HK-2 (cell line): ENCODE results near the gene SHPK.

Source experiments
- DNase-seq: peaks from one replicate; pipeline ENCODE4 v3.0.0-alpha.2; 2018; ENCODE audit not compliant: unreplicated experiment

Gene SHPK, protein sequence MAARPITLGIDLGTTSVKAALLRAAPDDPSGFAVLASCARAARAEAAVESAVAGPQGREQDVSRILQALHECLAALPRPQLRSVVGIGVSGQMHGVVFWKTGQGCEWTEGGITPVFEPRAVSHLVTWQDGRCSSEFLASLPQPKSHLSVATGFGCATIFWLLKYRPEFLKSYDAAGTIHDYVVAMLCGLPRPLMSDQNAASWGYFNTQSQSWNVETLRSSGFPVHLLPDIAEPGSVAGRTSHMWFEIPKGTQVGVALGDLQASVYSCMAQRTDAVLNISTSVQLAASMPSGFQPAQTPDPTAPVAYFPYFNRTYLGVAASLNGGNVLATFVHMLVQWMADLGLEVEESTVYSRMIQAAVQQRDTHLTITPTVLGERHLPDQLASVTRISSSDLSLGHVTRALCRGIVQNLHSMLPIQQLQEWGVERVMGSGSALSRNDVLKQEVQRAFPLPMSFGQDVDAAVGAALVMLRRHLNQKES

DNA sequence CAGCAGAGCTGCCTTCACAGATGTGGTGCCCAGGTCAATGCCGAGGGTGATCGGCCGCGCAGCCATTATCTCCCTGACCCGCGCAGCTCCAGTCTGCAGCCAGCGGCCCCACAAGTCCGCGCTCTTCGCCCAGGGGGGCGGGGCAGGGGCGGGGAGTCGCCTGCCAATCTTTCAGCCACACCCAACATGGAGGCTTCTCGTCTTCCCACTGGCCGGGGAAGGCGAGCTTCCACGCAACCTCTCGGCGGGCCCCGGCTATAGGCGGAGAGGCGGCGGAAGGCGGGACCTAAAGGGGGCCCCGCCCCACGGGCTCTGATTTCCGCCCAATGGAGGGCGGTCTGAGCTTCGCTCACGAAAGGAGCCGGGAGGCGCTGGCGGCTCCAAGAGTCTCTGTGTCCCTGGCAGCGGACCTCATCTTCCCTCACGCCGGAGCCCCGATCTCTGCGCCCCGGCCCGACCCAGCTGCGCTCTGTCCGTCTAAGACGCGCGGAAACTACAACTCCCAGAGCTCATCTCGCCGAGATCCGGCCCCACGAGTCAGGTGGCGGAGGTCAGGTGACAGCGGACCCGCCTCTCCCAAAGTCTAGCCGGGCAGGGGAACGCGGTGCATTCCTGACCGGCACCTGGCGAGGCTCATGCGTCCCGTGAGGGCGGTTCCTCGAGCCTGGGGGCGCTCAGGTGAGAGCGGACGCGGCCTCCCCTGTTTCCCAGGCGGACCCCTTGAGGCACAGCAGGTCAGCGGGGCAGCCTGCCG lies at the start of gene SHPK, which contains the start of gene CTNS:
Gene SHPK, minus strand, starts transcription at position 97 of the 754 bp plus-strand sequence. Its CDS starts 31 bp downstream, at position 66.
Gene CTNS, plus strand, starts transcription at position 607 of the 754 bp plus-strand sequence. CDS start 3,447 bp downstream, outside the sequence.
- peak; percentile 97 for DNase-seq

DNA sequence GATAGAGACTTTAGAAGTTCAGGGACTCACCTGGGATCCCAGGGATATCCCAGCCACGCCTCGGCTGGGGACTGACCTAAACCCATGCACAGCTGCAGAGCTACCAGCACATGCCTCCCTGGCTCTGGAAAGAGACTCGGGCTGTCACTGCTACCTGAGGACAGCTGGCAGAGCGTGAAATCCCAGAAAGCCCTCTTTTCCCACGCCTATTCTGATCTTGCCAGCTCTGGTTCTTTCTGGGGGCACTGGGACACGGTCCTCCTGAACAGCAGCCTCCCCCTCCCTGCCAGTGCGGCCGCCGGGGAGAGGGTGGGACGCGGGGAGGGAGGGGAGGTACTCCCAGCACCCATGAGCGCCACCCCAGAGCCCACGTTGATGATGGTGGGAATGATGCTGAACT lies 49.1 kb upstream of the SHPK start:
- no peak for DNase-seq

DNA sequence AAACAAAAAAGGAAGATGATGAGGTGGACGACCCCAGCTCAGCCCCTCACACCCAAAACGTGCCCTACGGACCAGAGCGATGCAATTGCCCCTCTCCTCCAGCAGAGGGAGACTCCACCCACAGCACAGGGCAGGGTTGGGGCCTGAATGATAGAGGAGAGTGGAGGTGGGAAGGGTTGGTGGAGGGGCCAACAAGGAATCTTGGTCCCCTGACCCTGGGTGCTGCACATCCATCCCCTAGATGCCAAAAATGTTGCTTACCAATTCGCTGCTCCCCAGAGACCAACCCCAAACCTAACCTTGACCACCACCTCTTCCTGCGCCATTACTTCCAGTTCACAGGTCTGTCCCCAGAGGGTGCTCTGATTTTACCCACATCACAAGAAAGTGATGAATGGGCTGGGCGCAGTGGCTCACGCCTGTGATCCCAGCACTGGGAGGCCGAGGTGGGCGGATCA lies 47.0 kb upstream of the SHPK start:
- no peak for DNase-seq

DNA sequence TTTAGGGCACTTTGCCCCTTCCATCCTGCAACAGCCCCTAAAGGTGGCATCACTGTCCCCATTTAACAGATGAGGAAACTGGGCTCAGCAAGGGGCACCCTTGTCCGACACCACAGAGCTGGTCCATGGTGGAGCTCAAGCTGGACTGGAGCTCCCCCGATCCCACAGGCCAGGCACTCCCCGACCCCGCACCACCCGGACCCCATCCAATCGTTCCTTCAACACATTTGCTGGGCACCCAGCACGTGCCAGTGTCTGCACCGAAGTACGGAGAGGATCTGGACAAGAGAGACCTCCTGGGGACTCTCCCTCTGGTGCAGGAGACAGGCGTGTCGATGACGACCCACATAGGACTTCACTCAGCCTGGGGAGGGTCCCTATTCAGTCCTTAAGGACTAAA lies 46.0 kb upstream of the SHPK start:
- no peak for DNase-seq

DNA sequence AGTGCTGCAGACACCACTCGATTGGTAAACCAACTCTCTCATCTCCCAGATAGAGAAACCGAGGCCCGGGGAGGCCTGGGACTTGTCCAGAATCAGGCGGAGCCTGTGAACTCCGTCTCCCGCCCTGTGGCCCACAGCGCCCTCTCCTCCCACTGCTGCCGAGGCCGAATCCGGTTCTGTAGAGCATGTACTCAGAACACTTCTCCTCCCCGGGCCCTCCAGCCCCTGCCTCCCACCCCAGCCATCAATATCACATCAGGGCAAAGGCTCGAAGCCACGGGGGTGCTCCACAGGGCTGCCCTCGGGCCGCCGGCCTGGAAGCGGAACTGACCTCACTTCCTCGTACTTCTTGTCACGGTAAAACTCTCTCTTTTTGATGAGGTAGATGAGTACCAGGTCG lies 45.5 kb upstream of the SHPK start:
- DNase-seq: no peak

DNA sequence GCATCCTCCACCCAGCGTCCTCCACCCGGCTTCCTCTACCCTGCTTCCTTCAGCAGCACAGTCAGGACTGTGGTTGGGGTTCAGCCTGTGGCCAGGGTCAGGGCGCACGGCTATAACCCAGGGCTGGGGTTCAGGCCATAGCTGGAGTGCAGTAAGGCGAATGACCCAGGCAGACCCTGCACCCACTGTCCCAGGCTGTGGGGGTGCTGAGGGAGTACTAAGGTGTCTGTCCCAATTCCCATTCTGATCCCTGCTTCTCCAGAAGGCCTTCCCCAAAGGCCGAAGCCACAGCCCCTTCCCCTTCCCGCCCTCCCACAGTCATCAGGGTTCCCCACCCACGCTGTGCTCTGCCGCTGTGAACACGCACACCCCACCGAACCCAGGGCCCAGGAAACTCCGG lies 45.0 kb upstream of the SHPK start:
- no peak for DNase-seq

DNA sequence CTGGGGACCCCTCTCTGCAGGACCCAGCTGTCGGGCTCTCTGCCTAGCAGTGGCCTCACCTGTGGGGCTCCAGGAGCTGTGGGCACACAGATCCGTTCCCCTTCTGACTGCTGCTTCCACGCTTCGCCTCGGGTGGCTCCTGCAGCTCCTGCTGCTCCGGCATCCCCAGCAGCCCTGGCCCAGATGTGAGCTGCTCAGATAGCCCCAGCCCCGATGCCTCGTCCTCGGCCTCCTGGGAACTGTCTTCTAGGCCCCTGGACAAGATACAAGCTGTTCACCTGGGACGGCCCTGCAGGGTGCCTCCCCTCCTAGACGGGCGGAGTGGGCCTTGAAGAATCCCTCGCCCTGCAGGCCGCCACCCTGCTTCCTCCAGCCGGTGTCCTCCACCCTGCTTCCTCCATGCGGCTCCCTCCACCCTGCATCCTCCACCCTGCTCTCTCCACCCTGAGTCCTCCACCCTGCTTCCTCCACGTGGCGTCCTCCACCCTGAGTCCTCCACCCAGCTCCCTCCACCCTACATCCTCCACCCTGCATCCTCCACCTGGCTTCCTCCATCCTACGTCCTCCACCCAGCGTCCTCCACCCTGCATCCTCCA lies 43.6 kb upstream of the SHPK start:
- no peak for DNase-seq

DNA sequence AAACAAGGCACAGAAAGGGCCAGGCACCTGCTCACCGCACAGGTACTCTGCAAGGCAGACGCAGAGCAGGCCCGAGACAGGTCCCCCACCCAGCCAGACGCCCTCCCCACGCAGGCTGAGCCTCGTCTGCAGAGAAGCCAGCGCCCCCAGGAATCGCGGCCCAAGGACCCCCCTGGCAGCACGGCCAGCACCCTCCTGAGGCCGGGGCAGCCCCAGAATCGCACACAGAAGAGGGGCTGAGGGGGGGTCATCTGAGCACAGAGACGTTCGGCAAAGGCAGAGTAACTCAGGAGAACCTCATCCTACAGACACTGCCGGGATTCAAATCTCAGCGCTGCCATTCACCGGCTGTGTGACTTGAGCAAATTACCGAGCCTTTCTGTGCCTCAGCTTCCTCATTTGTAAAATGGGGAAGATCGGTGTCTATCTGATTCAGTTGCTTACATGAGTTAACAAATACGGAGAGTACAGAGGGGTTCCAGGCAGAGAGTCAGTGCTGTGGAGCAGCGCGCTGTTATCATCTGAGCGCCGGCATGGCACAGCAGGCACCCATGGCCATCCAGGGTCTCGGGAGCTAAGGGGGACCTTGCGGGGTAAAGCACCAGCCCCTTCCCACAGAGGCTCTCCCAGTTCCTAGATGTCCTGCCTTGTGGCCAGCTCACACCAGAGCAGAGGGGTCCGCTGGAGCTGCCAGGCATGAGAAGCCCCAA lies 42.9 kb upstream of the SHPK start:
- DNase-seq: no peak

DNA sequence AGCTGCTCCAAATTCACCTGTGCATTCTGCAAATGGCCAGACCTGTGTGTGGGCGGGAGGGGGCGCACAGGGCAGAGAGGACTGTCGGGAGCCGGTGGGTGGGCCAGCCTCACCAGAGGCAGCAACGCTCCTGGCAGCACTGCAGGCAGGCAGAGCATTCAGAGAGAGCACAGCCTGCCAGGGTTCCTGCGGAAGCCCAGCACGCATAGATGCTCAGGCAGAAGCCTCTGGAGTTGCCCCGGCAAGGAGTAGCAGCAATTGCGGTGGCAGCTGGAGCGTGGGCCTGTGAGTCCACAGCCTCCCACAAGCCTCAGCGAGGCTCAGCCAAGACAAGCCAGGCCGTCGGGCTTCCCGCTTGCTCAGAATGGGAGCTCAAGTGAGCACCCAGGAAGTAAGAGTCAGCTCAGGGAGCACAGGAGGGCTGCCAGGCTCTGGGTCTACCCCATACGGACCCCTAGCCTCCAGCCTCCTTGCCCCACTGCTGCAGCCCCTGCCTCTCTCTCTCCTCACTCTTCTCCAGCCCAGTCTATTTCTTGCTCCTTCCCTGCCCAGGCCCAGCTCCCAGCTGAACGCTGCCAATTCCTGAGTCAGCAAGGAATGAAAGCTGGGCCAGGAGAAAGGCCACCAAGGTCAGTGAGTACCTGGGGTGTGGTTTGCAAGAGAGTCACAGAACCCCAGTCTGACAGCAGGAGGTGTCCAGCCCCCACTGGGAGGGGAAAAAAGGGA lies 42.2 kb upstream of the SHPK start:
- no peak for DNase-seq

DNA sequence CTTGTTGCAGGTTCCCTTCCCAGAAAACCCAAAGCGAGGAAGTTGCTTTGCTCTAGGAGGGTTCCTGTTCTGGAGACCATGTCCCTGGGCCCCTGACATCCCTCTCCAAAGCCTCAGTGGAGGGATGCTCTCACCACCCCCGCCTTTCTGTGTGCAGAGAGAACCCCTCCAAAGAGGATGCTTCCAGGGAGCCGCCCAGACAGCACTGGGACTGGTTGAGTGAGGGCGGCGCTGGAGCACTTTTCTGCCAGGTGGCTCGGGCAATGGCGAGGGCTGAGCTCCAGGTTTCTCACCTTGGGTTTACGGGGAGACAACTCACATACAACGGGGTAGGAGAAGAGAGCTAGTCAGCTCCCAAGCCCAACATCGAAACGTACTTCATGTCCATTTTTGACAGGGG lies 39.8 kb upstream of the SHPK start:
- no peak for DNase-seq

DNA sequence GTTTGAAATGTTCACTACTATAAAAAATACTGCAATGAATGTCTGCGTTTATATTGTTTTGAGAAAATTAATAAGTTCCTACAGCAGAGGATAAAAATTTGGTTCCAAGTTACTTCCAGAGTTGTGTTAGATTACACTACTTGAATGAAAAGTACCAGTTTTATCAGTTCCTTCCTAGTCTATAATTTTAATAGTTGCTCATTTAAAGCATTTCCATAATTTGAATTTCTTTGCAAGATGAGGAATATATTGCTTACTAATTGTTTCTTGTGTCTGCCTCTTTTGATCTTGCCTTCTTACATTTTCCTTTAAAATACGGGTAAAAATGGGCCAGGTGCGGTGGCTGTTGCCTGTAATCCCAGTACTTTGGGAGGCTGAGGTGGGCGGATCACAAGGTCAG lies 36.5 kb upstream of the SHPK start:
- no peak for DNase-seq

DNA sequence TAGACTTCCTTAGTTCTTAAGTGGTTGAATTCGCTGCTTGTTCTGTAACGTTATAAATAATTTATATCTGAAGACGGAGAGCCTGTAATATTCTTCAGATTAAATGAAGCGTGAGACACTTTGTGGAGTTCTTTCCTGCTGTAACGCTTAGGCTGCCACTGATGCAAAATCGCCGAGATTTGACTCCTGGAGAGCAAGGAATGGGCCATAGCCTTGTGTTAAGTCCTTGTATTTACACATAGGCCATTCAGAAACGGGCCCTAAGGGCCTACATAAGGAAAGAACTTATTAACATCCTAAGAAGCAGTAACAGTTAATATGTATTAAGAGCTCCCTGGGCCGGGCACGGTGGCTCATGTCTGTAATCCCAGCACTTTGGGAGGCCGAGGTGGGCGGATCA lies 33.5 kb upstream of the SHPK start:
- no peak for DNase-seq

DNA sequence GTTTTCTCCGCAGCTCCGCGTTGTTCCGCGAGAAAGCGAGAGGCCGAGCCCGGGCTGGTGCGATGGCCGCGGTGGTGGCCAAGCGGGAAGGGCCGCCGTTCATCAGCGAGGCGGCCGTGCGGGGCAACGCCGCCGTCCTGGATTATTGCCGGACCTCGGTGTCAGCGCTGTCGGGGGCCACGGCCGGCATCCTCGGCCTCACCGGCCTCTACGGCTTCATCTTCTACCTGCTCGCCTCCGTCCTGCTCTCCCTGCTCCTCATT lies 33.0 kb upstream of the SHPK start:
- DNase-seq: no peak

DNA sequence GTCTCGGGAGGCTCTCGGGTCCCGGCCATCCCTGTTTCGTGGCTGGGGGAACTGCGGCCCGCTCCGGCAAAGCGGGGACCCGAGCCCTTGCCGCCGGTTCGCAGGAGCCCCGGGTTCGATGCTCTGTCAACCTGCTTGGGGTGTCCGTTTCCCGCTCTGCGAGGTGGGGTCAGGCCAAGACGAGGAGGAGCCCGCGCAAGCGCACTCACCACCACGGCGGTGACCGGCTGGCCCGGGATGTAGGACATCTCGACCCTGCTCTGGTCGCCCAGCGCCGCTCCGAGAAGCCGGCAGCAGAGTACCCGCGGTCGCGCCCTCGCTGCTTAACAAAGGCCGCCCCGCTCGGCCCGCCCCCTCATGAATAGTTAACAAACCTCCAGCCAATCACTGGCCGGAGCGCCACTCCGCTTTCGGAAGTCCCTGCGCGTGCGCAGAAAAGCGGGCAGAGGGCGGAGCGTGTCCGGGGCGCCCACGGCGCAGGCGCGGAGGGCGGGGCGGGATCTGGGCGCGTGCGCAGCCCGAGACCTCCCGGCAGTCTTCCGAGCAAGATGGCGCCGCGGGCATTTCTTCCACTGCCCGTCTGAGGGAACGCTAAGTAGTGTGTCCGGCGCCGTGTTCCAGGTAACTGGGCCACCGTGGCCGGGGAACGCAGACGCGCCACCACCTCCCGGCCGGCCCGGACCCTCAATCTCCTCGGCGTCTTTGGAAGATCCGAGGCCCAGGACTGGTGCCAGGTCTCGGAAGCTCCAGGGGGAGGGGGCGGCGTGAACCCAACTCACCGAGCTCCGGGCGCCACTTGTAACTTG lies 32.4 kb upstream of the SHPK start, which contains the start of the genes EMC6 and TAX1BP3:
Gene EMC6, plus strand, starts transcription at position 534 of the 806 bp plus-strand sequence. CDS start 335 bp downstream, outside the sequence.
Gene TAX1BP3, minus strand, starts transcription at position 300 of the 806 bp plus-strand sequence. Its CDS starts 52 bp downstream, at position 248.
- DNase-seq: peak; percentile 99

DNA sequence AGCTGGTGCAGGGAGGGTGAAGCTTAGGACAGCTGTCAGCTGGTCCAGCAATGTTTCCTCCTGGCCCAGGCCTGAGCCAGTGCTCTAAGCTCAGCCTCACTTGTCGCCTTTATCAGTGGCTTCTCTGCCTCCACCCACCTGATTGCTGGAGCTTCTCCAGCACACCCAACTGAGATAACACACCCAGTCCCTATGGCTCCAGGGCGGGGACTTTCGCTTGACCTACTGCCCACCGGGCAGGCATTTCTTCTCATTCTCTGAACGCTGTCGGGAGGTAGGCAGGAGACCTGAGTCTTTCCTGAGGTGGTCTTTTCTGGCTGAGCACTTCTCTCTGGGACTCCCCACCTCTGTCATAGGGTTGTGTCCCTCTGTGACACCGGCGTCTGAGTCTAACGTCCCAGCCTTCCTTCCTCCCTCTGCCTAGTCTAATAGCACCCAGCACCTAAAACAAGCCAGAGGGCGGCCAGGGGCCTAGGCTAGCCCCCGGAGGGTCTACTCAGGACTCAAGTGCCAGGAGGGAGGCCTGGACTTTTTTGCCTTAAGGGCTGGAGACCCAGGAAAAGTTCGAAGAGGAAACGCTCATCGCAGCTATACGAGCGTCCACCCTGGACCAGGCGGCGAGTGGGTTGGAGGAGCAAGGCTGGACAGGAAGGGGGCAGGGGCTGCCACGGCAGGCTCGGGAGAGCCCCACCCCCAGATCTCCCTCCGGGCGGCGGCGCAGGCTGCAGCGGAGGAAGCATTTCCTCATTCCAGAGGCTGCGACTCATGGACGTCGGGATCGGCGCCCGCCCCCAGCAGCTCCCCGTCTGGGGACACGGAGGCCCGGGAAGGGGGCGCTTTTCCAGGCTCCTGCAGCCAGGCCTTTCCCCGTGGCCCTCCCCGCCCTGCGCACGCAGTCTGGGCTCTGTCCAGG lies 31.6 kb upstream of the SHPK start:
- peak; percentile 93 for DNase-seq

DNA sequence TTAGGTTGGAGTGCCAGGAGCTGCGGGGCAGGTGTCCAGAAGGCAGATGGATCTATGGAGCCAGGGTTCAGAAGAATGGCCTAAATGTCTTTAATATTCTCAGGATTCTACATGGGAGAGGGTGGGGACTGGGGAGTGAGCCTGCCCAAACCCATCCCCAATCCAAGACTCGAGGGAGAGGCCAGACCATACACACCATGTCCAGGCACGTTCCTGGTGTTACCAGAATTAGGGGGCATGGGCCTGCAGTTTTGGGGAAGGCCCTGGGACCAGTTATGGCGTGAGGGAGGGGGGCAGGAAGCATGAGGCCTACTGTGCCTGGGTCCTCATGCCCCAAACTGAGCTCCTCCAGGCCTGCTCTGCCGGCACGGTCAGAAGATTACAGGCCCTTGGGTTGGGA lies 30.5 kb upstream of the SHPK start:
- no peak for DNase-seq

DNA sequence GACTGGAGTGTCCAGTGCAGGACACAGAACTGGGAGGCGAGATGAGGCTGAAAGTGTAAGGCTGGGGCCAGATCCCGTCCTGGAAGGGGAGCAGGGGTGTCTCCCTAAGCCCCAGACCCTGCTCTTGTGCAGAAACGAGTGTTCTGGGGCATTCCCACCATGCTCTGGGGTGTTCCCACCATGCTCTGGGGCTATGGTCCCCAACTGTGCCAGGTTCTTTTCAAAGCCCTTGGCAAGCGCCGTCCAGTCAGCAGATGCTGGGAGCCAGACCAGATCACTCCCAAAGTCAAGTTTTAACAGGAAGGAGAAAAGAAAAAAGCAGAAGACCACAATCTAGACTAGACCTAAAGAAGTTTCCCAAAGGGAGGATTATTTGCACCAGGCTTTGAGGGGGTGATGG lies 29.8 kb upstream of the SHPK start:
- no peak for DNase-seq

DNA sequence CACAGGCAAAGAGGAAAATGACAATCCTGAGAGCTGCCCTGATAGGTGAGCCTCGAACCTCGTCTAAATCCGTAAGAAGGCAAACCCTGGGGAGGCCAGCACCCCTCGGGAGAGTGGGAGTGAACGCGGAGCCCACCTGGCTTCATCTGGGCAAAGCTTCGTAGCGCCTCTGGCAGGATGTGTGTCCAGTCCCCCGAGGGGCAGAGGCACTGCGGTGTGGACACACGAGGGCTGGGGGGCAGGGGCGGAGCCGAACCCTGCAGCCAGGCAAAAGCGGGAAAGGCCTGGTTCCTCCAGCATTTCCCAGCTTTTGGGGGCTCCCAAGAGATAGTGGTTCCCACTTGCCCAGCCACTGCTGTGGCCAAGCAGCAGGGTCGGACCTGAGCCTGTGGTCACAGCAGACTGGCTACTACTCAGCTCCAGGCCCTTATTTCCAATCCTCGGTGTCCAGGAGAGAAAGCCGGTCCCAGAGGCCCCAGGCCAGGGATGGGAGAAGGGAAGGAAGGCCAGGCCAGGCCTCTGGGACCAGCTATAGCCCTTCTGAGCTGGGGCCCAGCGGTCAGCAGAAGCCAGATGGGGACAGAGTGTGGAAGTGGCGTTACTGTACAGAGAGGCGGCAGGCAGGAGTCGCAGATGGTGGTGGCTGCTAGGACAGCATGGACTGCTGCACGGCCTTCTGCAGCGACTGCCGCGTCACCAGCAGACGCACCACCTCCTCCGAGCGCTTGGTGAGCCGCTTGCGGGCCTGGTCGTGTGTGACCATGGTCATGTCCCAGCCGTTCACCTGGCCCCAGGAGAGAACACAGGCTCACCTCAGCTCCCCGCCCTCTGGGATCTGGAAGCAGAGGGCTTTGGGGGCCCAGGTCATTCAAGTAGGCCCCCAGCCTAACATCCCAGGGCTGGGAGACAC lies 27.3 kb upstream of the SHPK start:
- DNase-seq: no peak
